HG02571 (cell line): Measurements from ENCODE around the gene SLC52A1.
"Not testable (repeated sequence)": the region's sequence is repeated elsewhere in the genome, so short reads cannot be mapped to it uniquely, and the experiment has no call there.

Experiments
- ATAC-seq: cut with Tn5 transposase; IDR thresholded peaks from one replicate; pipeline ENCODE4 v1.9.1; 2021; ENCODE audit warnings: mild to moderate bottlenecking, moderate library complexity; ENCODE audit not compliant: unreplicated experiment

The SLC52A1 gene

GRCh38 chr17:5035315-5035714, at the start of gene SLC52A1:
TSS of gene SLC52A1 (minus strand) at chr17:5035426. CDS start at chr17:5034606, 820 bp downstream.
- ATAC-seq: no peak

- no peak for ATAC-seq
These were observed 45.4 kb upstream of the SLC52A1 start for GRCh38 chr17:5080591-5080990.

- peak; percentile 83 for ATAC-seq
These were observed 43.1 kb upstream of the SLC52A1 start, which contains the start of gene ZFP3 for GRCh38 chr17:5078106-5079028. TSS of gene ZFP3 (plus strand) at chr17:5078467. CDS start at chr17:5091505, 13,038 bp downstream.

GRCh38 chr17:5077781-5078105, 42.5 kb upstream of the SLC52A1 start:
- no peak for ATAC-seq

- ATAC-seq: not testable (repeated sequence)
These were observed 42.0 kb upstream of the SLC52A1 start for GRCh38 chr17:5077275-5077674.

- ATAC-seq: not testable (repeated sequence)
These were observed 40.2 kb upstream of the SLC52A1 start for GRCh38 chr17:5075472-5075871.

GRCh38 chr17:5069724-5070123, 34.5 kb upstream of the SLC52A1 start:
- ATAC-seq: no peak

- no peak for ATAC-seq
These were observed 33.0 kb upstream of the SLC52A1 start for GRCh38 chr17:5068236-5068635.

- ATAC-seq: no peak
These were observed 30.1 kb upstream of the SLC52A1 start for GRCh38 chr17:5065227-5065744.

- no peak for ATAC-seq
These were observed 20.3 kb upstream of the SLC52A1 start for GRCh38 chr17:5055543-5055942.

- ATAC-seq: no peak
These were observed 15.1 kb upstream of the SLC52A1 start for GRCh38 chr17:5050278-5050677.

GRCh38 chr17:5049314-5049841, 14.2 kb upstream of the SLC52A1 start:
- no peak for ATAC-seq

GRCh38 chr17:5047446-5047845, 12.2 kb upstream of the SLC52A1 start:
- no peak for ATAC-seq

GRCh38 chr17:5045496-5045895, 10.3 kb upstream of the SLC52A1 start:
- ATAC-seq: no peak

- no peak for ATAC-seq
These were observed 9.4 kb upstream of the SLC52A1 start for GRCh38 chr17:5044630-5045029.

GRCh38 chr17:5043524-5043923, 8.3 kb upstream of the SLC52A1 start:
- ATAC-seq: no peak

GRCh38 chr17:5042157-5043022, 7.2 kb upstream of the SLC52A1 start:
- ATAC-seq: no peak

- no peak for ATAC-seq
These were observed 575 bp downstream of the SLC52A1 start for GRCh38 chr17:5034651-5035050.

GRCh38 chr17:5034063-5034462, 1.2 kb downstream of the SLC52A1 start:
- ATAC-seq: no peak

- no peak for ATAC-seq
These were observed 1.7 kb downstream of the SLC52A1 start for GRCh38 chr17:5033352-5034015.

- ATAC-seq: no peak
These were observed 2.4 kb downstream of the SLC52A1 start for GRCh38 chr17:5032865-5033264.
